Kidney (tissue), 14 donors: ENCODE results near the gene TTLL9. TPM values are rescaled to one million over a fixed set of nuclear protein-coding genes. Genes with fewer than 3 reads are reported as not detected.

Experiments used
- DNase-seq, 5 donors: peaks; one replicate each; pipeline ENCODE4 v3.0.0-alpha.2; 2013 to 2020
- FAIRE-seq: peaks from 2 replicates; lab custom pipeline; 2012; peaks lifted over from hg19 to GRCh38; lab: Jason Lieb, UNC
- H3K27ac ChIP-seq, 2 donors: one replicate each; pipeline ENCODE4 v1.7.0; 2013; ENCODE audit warnings: low read depth in 2 of 2, low read length in 2 of 2, inconsistent platforms in 1 of 2
- H3K27me3 ChIP-seq: one replicate; pipeline ENCODE4 v1.7.1; 2013; ENCODE audit warnings: low read length, inconsistent platforms; ENCODE audit not compliant: control insufficient read depth, insufficient read depth
- H3K36me3 ChIP-seq, 3 donors: one replicate each; pipeline versions ENCODE4 v1.7.0 to v1.7.1; 2013; ENCODE audit warnings: low read length in 3 of 3, control low read depth in 1 of 3, inconsistent platforms in 1 of 3; ENCODE audit not compliant: insufficient read depth in 3 of 3, control insufficient read depth in 2 of 3
- H3K4me1 ChIP-seq, 3 donors: one replicate each; pipeline versions ENCODE4 v1.7.0 to v1.7.1; 2013; ENCODE audit warnings: low read length in 3 of 3, inconsistent platforms in 1 of 3, low read depth in 1 of 3; ENCODE audit not compliant: control insufficient read depth in 2 of 3, insufficient read depth in 2 of 3
- H3K4me3 ChIP-seq, 3 donors: one replicate each; pipeline versions ENCODE4 v1.7.0 to v1.8.1; 2013; ENCODE audit warnings: low read length in 3 of 3, control low read depth in 1 of 3, inconsistent platforms in 1 of 3
- H3K9ac ChIP-seq, 3 donors: one replicate each; pipeline versions ENCODE4 v1.7.0 to v1.7.1; 2013; ENCODE audit warnings: low read length in 3 of 3, control low read depth in 1 of 3, inconsistent platforms in 1 of 3
- H3K9me3 ChIP-seq, 3 donors: one replicate each; pipeline versions ENCODE4 v1.7.0 to v1.7.1; 2013; ENCODE audit warnings: low read length in 3 of 3, control low read depth in 1 of 3, inconsistent platforms in 1 of 3; ENCODE audit not compliant: control insufficient read depth in 2 of 3, insufficient read depth in 1 of 3
- intact Hi-C: fragments of 100-400 bp; cut with DNase I; formaldehyde crosslinking; loops from one replicate; pipeline ENCODE4 v1.11.1; 2022
- polyA plus RNA-seq: library from polyadenylated mRNA; stranded (reverse); fragments of 350-450 nt; fragmentation: Illumina TruSeq; extraction: RNeasy Lipid Tissue Mini Kit (QIAGEN cat#74804); gene quantifications from one replicate; pipeline ENCODE4 v1.2.3, GENCODE V29; 2014; ENCODE audit warnings: low read depth, low replicate concordance; ENCODE audit not compliant: insufficient read depth
- total RNA-seq: library from RNA; stranded (reverse); fragmentation: NEBNext Ultra II Directional; extraction: Animal tissue kit (Norgen Biotek cat#: 25700); gene quantifications from one replicate; pipeline ENCODE4 v1.2.1, GENCODE V29; 2021
- TF ChIP-seq, protein P1 (sequence below): IDR thresholded peaks from 3 replicates; pipeline ENCODE4 v1.5.1; 2012; ENCODE audit warnings: mild to moderate bottlenecking, moderate library complexity, borderline replicate concordance; ENCODE audit not compliant: insufficient read depth; ENCODE audit errors: extremely low read depth
- donor health status: control.
- donor health status: control.
- donor health status: control.
- donor health status: control.
- donor health status: control.
- donor health status: DM: yes; HTN: yes; CAD: no.
- donor health status: Normal renal cell carcinoma (clear cell type).

The TTLL9 gene
- total and polyA plus RNA-seq, 2 donors from 2014 or later = 0.82 to 1.9 TPM

DNA sequence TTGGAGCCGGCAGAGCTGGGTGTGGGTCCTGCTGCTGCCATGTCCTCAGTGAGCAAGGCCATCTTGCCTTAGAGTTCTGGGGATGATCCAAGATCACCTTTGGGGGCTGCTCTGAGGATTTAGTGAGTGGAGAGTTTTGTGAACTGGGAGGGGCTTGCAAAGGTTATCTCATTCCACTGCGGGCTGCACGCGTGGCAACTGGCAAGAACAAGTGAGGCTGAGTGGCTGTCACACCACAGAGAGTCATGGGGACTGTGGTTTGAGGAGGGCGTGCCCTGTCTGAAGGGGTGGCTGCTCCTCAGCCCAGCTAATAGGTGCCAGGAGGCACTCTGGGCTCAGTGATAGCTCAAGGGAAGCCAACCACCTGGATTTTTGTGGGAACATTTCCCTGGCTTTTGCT, 37.6 kb downstream of the TTLL9 start:
- FAIRE-seq (no peak), DNase-seq (no peak)
- TF ChIP-seq, protein P1, sequence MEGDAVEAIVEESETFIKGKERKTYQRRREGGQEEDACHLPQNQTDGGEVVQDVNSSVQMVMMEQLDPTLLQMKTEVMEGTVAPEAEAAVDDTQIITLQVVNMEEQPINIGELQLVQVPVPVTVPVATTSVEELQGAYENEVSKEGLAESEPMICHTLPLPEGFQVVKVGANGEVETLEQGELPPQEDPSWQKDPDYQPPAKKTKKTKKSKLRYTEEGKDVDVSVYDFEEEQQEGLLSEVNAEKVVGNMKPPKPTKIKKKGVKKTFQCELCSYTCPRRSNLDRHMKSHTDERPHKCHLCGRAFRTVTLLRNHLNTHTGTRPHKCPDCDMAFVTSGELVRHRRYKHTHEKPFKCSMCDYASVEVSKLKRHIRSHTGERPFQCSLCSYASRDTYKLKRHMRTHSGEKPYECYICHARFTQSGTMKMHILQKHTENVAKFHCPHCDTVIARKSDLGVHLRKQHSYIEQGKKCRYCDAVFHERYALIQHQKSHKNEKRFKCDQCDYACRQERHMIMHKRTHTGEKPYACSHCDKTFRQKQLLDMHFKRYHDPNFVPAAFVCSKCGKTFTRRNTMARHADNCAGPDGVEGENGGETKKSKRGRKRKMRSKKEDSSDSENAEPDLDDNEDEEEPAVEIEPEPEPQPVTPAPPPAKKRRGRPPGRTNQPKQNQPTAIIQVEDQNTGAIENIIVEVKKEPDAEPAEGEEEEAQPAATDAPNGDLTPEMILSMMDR = no peak
- Histone ChIP-seq H3K9me3 (no peaks in the 10 kb centered on the region), H3K4me3 (no peak overlapping the region), H3K9ac (no peak overlapping the region), H3K27ac (no peak overlapping the region), H3K27me3 (no peaks in the 10 kb centered on the region), H3K36me3 (no peaks in the 10 kb centered on the region), H3K4me1 (no peaks in the 10 kb centered on the region)
- intact Hi-C loops = no loop called here

DNA sequence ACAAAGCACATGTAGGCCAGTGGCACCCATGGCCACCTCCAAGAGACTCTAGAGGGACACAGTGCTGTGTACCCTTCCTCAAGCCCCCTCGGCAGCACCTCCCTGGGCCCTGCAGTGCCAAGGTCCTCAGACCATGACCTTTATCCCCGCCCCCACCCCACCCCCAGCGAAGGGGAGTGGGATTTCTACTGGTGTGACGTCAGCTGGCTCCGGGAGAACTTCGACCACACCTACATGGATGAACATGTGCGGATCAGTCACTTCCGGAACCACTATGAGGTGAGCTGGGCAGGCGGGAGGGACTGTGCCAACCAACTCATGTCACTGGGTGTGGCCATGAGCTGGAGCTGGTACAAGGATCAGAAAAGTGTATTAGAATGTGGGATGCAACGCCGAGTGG, 38.0 kb downstream of the TTLL9 start:
- no peaks in the 10 kb centered on the region for H3K27me3 ChIP-seq
- TF ChIP-seq, protein P1 = no peak
- FAIRE-seq (no peak), DNase-seq (no peak)
- no peaks in the 10 kb centered on the region for H3K4me1 ChIP-seq
- H3K9ac ChIP-seq = no peak overlapping the region
- no peak overlapping the region for H3K4me3 ChIP-seq
- no peaks in the 10 kb centered on the region for H3K36me3 ChIP-seq
- intact Hi-C loops = no loop called here
- no peaks in the 10 kb centered on the region for H3K9me3 ChIP-seq
- no peak overlapping the region for H3K27ac ChIP-seq

DNA sequence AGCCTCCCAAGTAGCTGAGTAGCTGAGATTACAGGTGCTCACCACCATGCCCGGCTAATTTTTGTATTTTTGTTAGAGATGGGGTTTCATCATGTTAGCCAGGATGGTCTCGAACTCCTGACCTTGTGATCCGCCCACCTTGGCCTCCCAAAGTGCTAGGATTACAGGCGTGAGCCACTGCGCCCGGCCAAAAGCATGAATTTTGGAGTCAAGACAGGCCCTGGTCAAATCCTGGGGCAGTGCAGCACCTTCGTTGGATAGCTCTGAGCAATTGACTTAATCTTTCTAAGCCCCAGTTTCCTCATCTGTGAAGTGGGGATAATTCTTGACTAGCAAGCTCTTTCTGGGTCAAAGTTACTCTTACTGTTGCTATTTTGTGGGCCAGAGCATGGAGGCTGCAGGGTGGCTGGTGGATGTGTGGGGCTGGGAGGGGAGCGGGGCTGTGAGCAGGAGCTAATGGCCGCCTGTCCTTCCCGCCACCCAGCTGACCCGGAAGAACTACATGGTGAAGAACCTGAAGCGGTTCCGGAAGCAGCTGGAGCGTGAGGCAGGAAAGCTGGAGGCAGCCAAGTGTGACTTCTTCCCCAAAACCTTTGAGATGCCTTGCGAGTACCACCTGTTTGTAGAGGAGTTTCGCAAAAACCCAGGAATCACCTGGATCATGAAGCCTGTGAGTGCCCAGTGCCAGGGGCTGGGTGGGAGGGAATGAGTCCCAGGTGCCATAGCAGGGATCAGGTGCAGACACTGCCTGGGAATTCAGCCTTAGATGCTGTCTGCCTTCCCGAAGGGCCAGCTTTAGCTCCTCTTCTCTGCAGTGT, 39.0 kb downstream of the TTLL9 start:
- TF ChIP-seq, protein P1 = no peak
- Histone ChIP-seq H3K27me3 (no peaks in the 10 kb centered on the region), H3K27ac (no peak overlapping the region), H3K9ac (no peak overlapping the region), H3K4me1 (no peaks in the 10 kb centered on the region), H3K36me3 (no peaks in the 10 kb centered on the region), H3K4me3 (no peak overlapping the region), H3K9me3 (no peaks in the 10 kb centered on the region)
- intact Hi-C loops = no loop called here
- DNase-seq = no peak
- no peak for FAIRE-seq
